Effector memory CD4-positive, alpha-beta T cell (primary cell): Measurements from ENCODE around the gene SLC26A2.

Experiments used
- DNase-seq, 3 donors: peaks; one replicate each; pipeline ENCODE4 v3.0.0-alpha.2; 2020
- H3K27ac ChIP-seq: 2 replicates; pipeline ENCODE4 v1.7.0; 2013; ENCODE audit warnings: mild to moderate bottlenecking, low read length, moderate library complexity; ENCODE audit not compliant: insufficient read depth, poor library complexity, severe bottlenecking
- H3K27me3 ChIP-seq: replicated peaks from 2 replicates; pipeline ENCODE4 v1.7.0; 2013; ENCODE audit warnings: mild to moderate bottlenecking, low read length; ENCODE audit not compliant: insufficient read depth, control insufficient read depth, poor library complexity, severe bottlenecking
- H3K36me3 ChIP-seq: 2 replicates; pipeline ENCODE4 v1.7.0; 2013; ENCODE audit warnings: mild to moderate bottlenecking, low read length, moderate library complexity; ENCODE audit not compliant: control insufficient read depth, insufficient read depth
- H3K4me1 ChIP-seq: 2 replicates; pipeline ENCODE4 v1.7.0; 2013; ENCODE audit warnings: low read length, mild to moderate bottlenecking; ENCODE audit not compliant: control insufficient read depth, insufficient read depth, poor library complexity, severe bottlenecking
- H3K4me3 ChIP-seq: 2 replicates; pipeline ENCODE4 v1.7.0; 2013; ENCODE audit warnings: low read length, low read depth, mild to moderate bottlenecking; ENCODE audit not compliant: insufficient read depth, poor library complexity, severe bottlenecking
- H3K9me3 ChIP-seq: 2 replicates; pipeline ENCODE4 v1.7.0; 2013; ENCODE audit warnings: mild to moderate bottlenecking, low read length, moderate library complexity; ENCODE audit not compliant: control insufficient read depth
- total RNA-seq, 3 donors: gene quantifications; one replicate each; lab custom pipeline; 2026; lab: John Stamatoyannopoulos, UW

SLC26A2 gene
- total RNA-seq: 18.5 to 24.6 (median 20.2) reads per million in 3 donors

GRCh38 chr5:149960272-149961185, at the start of gene SLC26A2:
Gene SLC26A2 (plus strand): TSS chr5:149960758. CDS start chr5:149977653, 16,895 bp downstream.
- H3K4me3 ChIP-seq: peak within 1 kb of the TSS; percentile 89
- H3K4me1 ChIP-seq: peaks cover 13% of the 10 kb centered on the region
- peak within 1 kb of the TSS; percentile 68 for H3K27ac ChIP-seq
- H3K36me3 ChIP-seq: no peaks in the 10 kb centered on the region
- H3K27me3 ChIP-seq: no peaks in the 10 kb centered on the region
- H3K9me3 ChIP-seq: no peaks in the 10 kb centered on the region
- peak; percentile 85 to 93 (median 90) for DNase-seq

GRCh38 chr5:149911031-149911430, 49.5 kb upstream of the SLC26A2 start:
- Histone ChIP-seq H3K9me3 (no peaks in the 10 kb centered on the region), H3K27ac (no peak overlapping the region), H3K4me1 (no peaks in the 10 kb centered on the region), H3K4me3 (no peak overlapping the region), H3K27me3 (no peaks in the 10 kb centered on the region), H3K36me3 (no peaks in the 10 kb centered on the region)
- no peak for DNase-seq

GRCh38 chr5:149912226-149912871, 48.2 kb upstream of the SLC26A2 start:
- H3K36me3 ChIP-seq: no peaks in the 10 kb centered on the region
- no peaks in the 10 kb centered on the region for H3K4me1 ChIP-seq
- no peak overlapping the region for H3K4me3 ChIP-seq
- peaks cover 5% of the 10 kb centered on the region for H3K27me3 ChIP-seq
- H3K27ac ChIP-seq: no peak overlapping the region
- no peak for DNase-seq
- no peaks in the 10 kb centered on the region for H3K9me3 ChIP-seq

GRCh38 chr5:149913436-149914419, 46.8 kb upstream of the SLC26A2 start:
- Histone ChIP-seq H3K9me3 (no peaks in the 10 kb centered on the region), H3K27ac (no peak overlapping the region), H3K4me1 (no peaks in the 10 kb centered on the region), H3K4me3 (no peak overlapping the region), H3K27me3 (peaks cover 5% of the 10 kb centered on the region), H3K36me3 (no peaks in the 10 kb centered on the region)
- no peak for DNase-seq

GRCh38 chr5:149915392-149916260, 44.9 kb upstream of the SLC26A2 start:
- H3K4me1 ChIP-seq: no peaks in the 10 kb centered on the region
- H3K27me3 ChIP-seq: peaks cover 5% of the 10 kb centered on the region
- no peak overlapping the region for H3K4me3 ChIP-seq
- no peaks in the 10 kb centered on the region for H3K9me3 ChIP-seq
- no peak overlapping the region for H3K27ac ChIP-seq
- H3K36me3 ChIP-seq: no peaks in the 10 kb centered on the region
- DNase-seq: no peak

- no peaks in the 10 kb centered on the region for H3K36me3 ChIP-seq
- no peak overlapping the region for H3K4me3 ChIP-seq
- no peaks in the 10 kb centered on the region for H3K9me3 ChIP-seq
- no peaks in the 10 kb centered on the region for H3K4me1 ChIP-seq
- no peak overlapping the region for H3K27ac ChIP-seq
- DNase-seq: no peak
- H3K27me3 ChIP-seq: peaks cover 5% of the 10 kb centered on the region
These were observed 44.1 kb upstream of the SLC26A2 start for GRCh38 chr5:149916334-149917072.

GRCh38 chr5:149917073-149917676, 43.4 kb upstream of the SLC26A2 start:
- no peak for DNase-seq
- Histone ChIP-seq H3K9me3 (no peaks in the 10 kb centered on the region), H3K27ac (no peak overlapping the region), H3K27me3 (peaks cover 5% of the 10 kb centered on the region), H3K4me1 (no peaks in the 10 kb centered on the region), H3K36me3 (no peaks in the 10 kb centered on the region), H3K4me3 (no peak overlapping the region)

- no peaks in the 10 kb centered on the region for H3K4me1 ChIP-seq
- H3K9me3 ChIP-seq: no peaks in the 10 kb centered on the region
- no peaks in the 10 kb centered on the region for H3K36me3 ChIP-seq
- peaks cover 3% of the 10 kb centered on the region for H3K27me3 ChIP-seq
- no peak overlapping the region for H3K4me3 ChIP-seq
- no peak overlapping the region for H3K27ac ChIP-seq
- DNase-seq: no peak
These were observed 39.0 kb upstream of the SLC26A2 start for GRCh38 chr5:149921597-149921996.
